ENCODE measurements around the gene VWA5B2. TPM values are rescaled to one million over a fixed set of nuclear protein-coding genes. Genes with fewer than 3 reads are reported as not detected.

The VWA5B2 gene
- total RNA-seq, 4 donors from 2014 or later: 0.95 to 5.0 (median 1.4) TPM; not detected in 1

GRCh38 chr3:184184546-184185230 lies 44.7 kb upstream of the VWA5B2 start:
- no peak for TF ChIP-seq CTCF (IDR thresholded peaks at IDR 0.05)
- no peak for TF ChIP-seq POLR2AphosphoS5 (IDR thresholded peaks at IDR 0.05)
- no peak for TF ChIP-seq EP300 (IDR thresholded peaks at IDR 0.05; ENCODE audit: low read depth)
- TF ChIP-seq POLR2A (IDR thresholded peaks at IDR 0.05): no peak
- WGBS, 2 donors (ENCODE audit: low coverage in 1 of 2): 96 to 100% methylated on average over 3 to 18 of the region's 18 CpGs
- in situ Hi-C loops (cut with MboI; ENCODE audit: low pct_ligation_motif_present in 1 of 4, low pct_unique_long_range_greater_than_20kb in 1 of 4, low sequenced_read_pairs in 3 of 4): no loop called here

GRCh38 chr3:184185461-184186183 lies 43.8 kb upstream of the VWA5B2 start:
- in situ Hi-C loops (cut with MboI; ENCODE audit: low pct_ligation_motif_present in 1 of 4, low pct_unique_long_range_greater_than_20kb in 1 of 4, low sequenced_read_pairs in 3 of 4): no loop called here
- Histone ChIP-seq H3K4me3 (peak overlapping the region; percentile 65 to 88 (median 80)), H3K27ac (peak overlapping the region; percentile 84 to 90 (median 86)), H3K36me3 (peaks cover 0 to 57% (median 26%) of the 10 kb centered on the region in 4 donors), H3K9me3 (no peaks in the 10 kb centered on the region), H3K27me3 (no peaks in the 10 kb centered on the region), H3K4me1 (peaks cover 15 to 29% (median 20%) of the 10 kb centered on the region in 4 donors)
- WGBS, 2 donors (ENCODE audit: low coverage in 1 of 2): 10 to 13% methylated on average over 3 to 36 of the region's 55 CpGs
- TF ChIP-seq CTCF (IDR thresholded peaks at IDR 0.05): no peak
- no peak for TF ChIP-seq POLR2AphosphoS5 (IDR thresholded peaks at IDR 0.05)
- no peak for TF ChIP-seq EP300 (IDR thresholded peaks at IDR 0.05; ENCODE audit: low read depth)
- TF ChIP-seq POLR2A (IDR thresholded peaks at IDR 0.05): no peak
- peak; percentile 100 for DNase-seq
- intact Hi-C loops (cut with DNase I; ENCODE audit: low total_unique reads): loop anchor here (10.0 kb wide), 1 partner anchor 51 kb away; the partner anchor contains the start of gene EIF2B5

More at GRCh38 chr3:184184546-184185230, 44.7 kb upstream of the VWA5B2 start:
- DNase-seq: no peak
- peaks cover 15 to 29% (median 20%) of the 10 kb centered on the region in 4 donors for H3K4me1 ChIP-seq
- peak overlapping the region; percentile 84 to 90 (median 86) for H3K27ac ChIP-seq
- intact Hi-C loops (cut with DNase I; ENCODE audit: low total_unique reads): loop anchor here (10.0 kb wide), 1 partner anchor 50 kb away; the partner anchor contains the start of gene EIF2B5
- no peaks in the 10 kb centered on the region for H3K27me3 ChIP-seq
- no peak overlapping the region for H3K4me3 ChIP-seq
- H3K36me3 ChIP-seq: peaks cover 0 to 56% (median 26%) of the 10 kb centered on the region in 4 donors
- no peaks in the 10 kb centered on the region for H3K9me3 ChIP-seq

DNA sequence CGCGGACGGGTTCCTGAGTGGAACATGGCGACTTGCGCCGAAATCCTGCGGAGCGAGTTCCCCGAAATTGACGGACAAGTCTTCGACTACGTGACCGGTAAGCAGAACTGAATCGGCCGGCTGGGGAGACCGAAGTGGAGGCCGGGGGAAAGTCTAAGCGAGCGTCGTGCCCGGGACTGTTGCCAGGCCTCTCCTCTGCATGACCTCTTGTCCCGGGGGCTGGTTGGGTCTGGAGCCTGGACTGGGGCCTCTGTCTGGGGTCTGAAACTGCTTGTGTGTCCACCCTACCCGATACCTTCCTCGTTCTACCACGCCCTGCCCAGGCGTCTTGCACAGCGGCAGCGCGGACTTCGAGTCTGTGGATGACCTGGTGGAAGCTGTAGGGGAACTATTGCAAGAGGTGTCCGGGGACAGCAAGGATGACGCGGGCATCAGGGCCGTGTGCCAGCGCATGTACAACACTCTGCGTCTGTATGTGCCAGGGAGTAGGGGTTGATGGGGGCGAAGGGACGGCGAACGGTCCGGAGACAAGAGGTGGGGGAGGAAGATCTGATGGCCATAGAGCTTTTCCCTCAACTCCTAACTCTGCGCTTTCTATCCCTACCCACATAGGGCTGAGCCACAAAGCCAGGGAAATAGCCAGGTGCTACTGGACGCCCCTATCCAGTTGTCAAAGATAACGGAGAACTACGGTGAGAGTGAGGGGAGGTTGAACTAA lies 43.0 kb upstream of the VWA5B2 start, which contains the start of gene ABCF3:
Gene ABCF3 (plus strand): TSS at position 16 of the 718 bp plus-strand sequence. CDS start 9 bp downstream, at position 25.
- in situ Hi-C loops (cut with MboI; ENCODE audit: low pct_ligation_motif_present in 1 of 4, low pct_unique_long_range_greater_than_20kb in 1 of 4, low sequenced_read_pairs in 3 of 4): no loop called here
- peaks cover 15 to 29% (median 20%) of the 10 kb centered on the region in 4 donors for H3K4me1 ChIP-seq
- H3K4me3 ChIP-seq: peak within 1 kb of the TSS; percentile 65 to 88 (median 80)
- intact Hi-C loops (cut with DNase I; ENCODE audit: low total_unique reads): loop anchor here (10.0 kb wide), 1 partner anchor 52 kb away; the partner anchor contains the start of gene EIF2B5
- TF ChIP-seq POLR2A (IDR thresholded peaks at IDR 0.05) (peak; percentile 87), POLR2AphosphoS5 (IDR thresholded peaks at IDR 0.05) (peak; percentile 86 to 92 (median 90)), CTCF (IDR thresholded peaks at IDR 0.05) (no peak)
- 1% methylated on average over 45 of the region's 45 CpGs; no CpG with 5 or more reads in 1 of the 2 donors for WGBS, 2 donors (ENCODE audit: low coverage in 1 of 2)
- peak within 1 kb of the TSS; percentile 84 to 90 (median 86) for H3K27ac ChIP-seq
- no peaks in the 10 kb centered on the region for H3K27me3 ChIP-seq
- H3K9me3 ChIP-seq: no peaks in the 10 kb centered on the region
- peaks cover 0 to 57% (median 27%) of the 10 kb centered on the region in 4 donors for H3K36me3 ChIP-seq
- DNase-seq: peak; percentile 59
